ENCODE results near the gene REST. TPM values are rescaled to one million over a fixed set of nuclear protein-coding genes. Genes with fewer than 3 reads are reported as not detected.
A peak's percentile ranks its signal among the peaks of the same experiment; 100 is the strongest.

Gene REST
- total RNA-seq, 6 donors from 2014 or later = 18.3 to 40.2 (median 31.8) TPM

GRCh38 chr4:56863441-56864139, 44.1 kb upstream of the REST start:
- H3K36me3 ChIP-seq = no peaks in the 10 kb centered on the region
- no peaks in the 10 kb centered on the region for H3K4me1 ChIP-seq
- H3K4me3 ChIP-seq = no peak overlapping the region
- DNase-seq (no peak), ATAC-seq (ENCODE audit: low FRiP score in 2 of 2) (no peak)
- WGBS, 2 donors = 85 to 93% methylated on average over 7 of the region's 7 CpGs
- H3K27me3 ChIP-seq = no peaks in the 10 kb centered on the region
- H3K27ac ChIP-seq = no peak overlapping the region
- no peak for TF ChIP-seq EP300 (IDR thresholded peaks at IDR 0.05)
- no peak for TF ChIP-seq POLR2A (IDR thresholded peaks at IDR 0.05)
- TF ChIP-seq POLR2AphosphoS5 (IDR thresholded peaks at IDR 0.05) = no peak
- TF ChIP-seq CTCF (IDR thresholded peaks at IDR 0.05) = no peak
- H3K9me3 ChIP-seq = no peaks in the 10 kb centered on the region

- H3K4me1 ChIP-seq = no peaks in the 10 kb centered on the region
- no peaks in the 10 kb centered on the region for H3K27me3 ChIP-seq
- DNase-seq (no peak), ATAC-seq (ENCODE audit: low FRiP score in 2 of 2) (no peak)
- TF ChIP-seq EP300 (IDR thresholded peaks at IDR 0.05) (no peak), POLR2AphosphoS5 (IDR thresholded peaks at IDR 0.05) (no peak), POLR2A (IDR thresholded peaks at IDR 0.05) (no peak), CTCF (IDR thresholded peaks at IDR 0.05) (no peak)
- H3K4me3 ChIP-seq = no peak overlapping the region
- no peaks in the 10 kb centered on the region for H3K9me3 ChIP-seq
- H3K36me3 ChIP-seq = no peaks in the 10 kb centered on the region
- H3K27ac ChIP-seq = no peak overlapping the region
- WGBS, 2 donors = 31 to 38% methylated on average over 4 of the region's 4 CpGs
These were observed 36.8 kb upstream of the REST start for GRCh38 chr4:56870946-56871345.

GRCh38 chr4:56871371-56871866, 36.3 kb upstream of the REST start:
- no peaks in the 10 kb centered on the region for H3K27me3 ChIP-seq
- ATAC-seq (ENCODE audit: low FRiP score in 2 of 2) (peak in 1 of 2 donors; percentile 22), DNase-seq (no peak)
- H3K4me3 ChIP-seq = no peak overlapping the region
- H3K27ac ChIP-seq = no peak overlapping the region
- TF ChIP-seq POLR2A (IDR thresholded peaks at IDR 0.05) (no peak), CTCF (IDR thresholded peaks at IDR 0.05) (no peak), POLR2AphosphoS5 (IDR thresholded peaks at IDR 0.05) (no peak), EP300 (IDR thresholded peaks at IDR 0.05) (no peak)
- 29 to 45% methylated on average over 10 of the region's 10 CpGs for WGBS, 2 donors
- H3K9me3 ChIP-seq = no peaks in the 10 kb centered on the region
- no peaks in the 10 kb centered on the region for H3K4me1 ChIP-seq
- H3K36me3 ChIP-seq = no peaks in the 10 kb centered on the region

GRCh38 chr4:56874166-56874565, 33.5 kb upstream of the REST start:
- H3K4me3 ChIP-seq = no peak overlapping the region
- H3K9me3 ChIP-seq = no peaks in the 10 kb centered on the region
- no peak for ATAC-seq (ENCODE audit: low FRiP score in 2 of 2)
- no peaks in the 10 kb centered on the region for H3K27me3 ChIP-seq
- DNase-seq = no peak
- H3K27ac ChIP-seq = no peak overlapping the region
- H3K36me3 ChIP-seq = no peaks in the 10 kb centered on the region
- 74% methylated on average over 10 of the region's 10 CpGs for WGBS, 2 donors
- no peaks in the 10 kb centered on the region for H3K4me1 ChIP-seq
- TF ChIP-seq POLR2A (IDR thresholded peaks at IDR 0.05) (no peak), CTCF (IDR thresholded peaks at IDR 0.05) (no peak), EP300 (IDR thresholded peaks at IDR 0.05) (no peak), POLR2AphosphoS5 (IDR thresholded peaks at IDR 0.05) (no peak)

GRCh38 chr4:56874923-56875322, 32.8 kb upstream of the REST start:
- H3K9me3 ChIP-seq = no peaks in the 10 kb centered on the region
- no peak for ATAC-seq (ENCODE audit: low FRiP score in 2 of 2)
- no peak overlapping the region for H3K27ac ChIP-seq
- no peaks in the 10 kb centered on the region for H3K27me3 ChIP-seq
- no peaks in the 10 kb centered on the region for H3K4me1 ChIP-seq
- DNase-seq = no peak
- 77 to 82% methylated on average over 6 of the region's 6 CpGs for WGBS, 2 donors
- H3K4me3 ChIP-seq = no peak overlapping the region
- H3K36me3 ChIP-seq = no peaks in the 10 kb centered on the region
- TF ChIP-seq POLR2AphosphoS5 (IDR thresholded peaks at IDR 0.05) = no peak
- TF ChIP-seq EP300 (IDR thresholded peaks at IDR 0.05) = no peak
- TF ChIP-seq POLR2A (IDR thresholded peaks at IDR 0.05) = no peak
- no peak for TF ChIP-seq CTCF (IDR thresholded peaks at IDR 0.05)

Data from upper lobe of left lung (tissue), 6 donors.